Left colon (tissue), 2 donors: ENCODE measurements around the gene THRA. TPM values are rescaled to one million over a fixed set of nuclear protein-coding genes. Genes with fewer than 3 reads are reported as not detected.
A peak's percentile ranks its signal among the peaks of the same experiment; 100 is the strongest.

Source experiments
- ATAC-seq: fragments of 200-7000 bp; cut with Tn5 transposase; one replicate; pipeline ENCODE4 v1.9.1; 2020; ENCODE audit warnings: mild to moderate bottlenecking, moderate library complexity
- DNase-seq, 2 donors: peaks; one replicate each; pipeline ENCODE4 v3.0.0-alpha.2; 2020
- intact Hi-C, 2 donors: fragments of 100-400 bp; cut with DNase I in 1 of 2; cut with micrococcal nuclease in 1 of 2; formaldehyde crosslinking; loops; one replicate each; pipeline versions ENCODE4 v1.11.2 to v1.14.0; 2022; cut with DNase I, micrococcal nuclease
- total RNA-seq, 2 donors: library from RNA; stranded (reverse); fragmentation: NEBNext Ultra II Directional; extraction: Animal tissue kit (Norgen Biotek cat#: 25700); gene quantifications; one replicate each; pipeline ENCODE4 v1.2.1, GENCODE V29; 2021
- donor health status: DM: no; HTN: no; CAD: no.
- donor health status: DM: yes; HTN: yes; CAD: no.

THRA gene
- total RNA-seq, 2 donors from 2014 or later, result 48.4 to 56.3 TPM

DNA sequence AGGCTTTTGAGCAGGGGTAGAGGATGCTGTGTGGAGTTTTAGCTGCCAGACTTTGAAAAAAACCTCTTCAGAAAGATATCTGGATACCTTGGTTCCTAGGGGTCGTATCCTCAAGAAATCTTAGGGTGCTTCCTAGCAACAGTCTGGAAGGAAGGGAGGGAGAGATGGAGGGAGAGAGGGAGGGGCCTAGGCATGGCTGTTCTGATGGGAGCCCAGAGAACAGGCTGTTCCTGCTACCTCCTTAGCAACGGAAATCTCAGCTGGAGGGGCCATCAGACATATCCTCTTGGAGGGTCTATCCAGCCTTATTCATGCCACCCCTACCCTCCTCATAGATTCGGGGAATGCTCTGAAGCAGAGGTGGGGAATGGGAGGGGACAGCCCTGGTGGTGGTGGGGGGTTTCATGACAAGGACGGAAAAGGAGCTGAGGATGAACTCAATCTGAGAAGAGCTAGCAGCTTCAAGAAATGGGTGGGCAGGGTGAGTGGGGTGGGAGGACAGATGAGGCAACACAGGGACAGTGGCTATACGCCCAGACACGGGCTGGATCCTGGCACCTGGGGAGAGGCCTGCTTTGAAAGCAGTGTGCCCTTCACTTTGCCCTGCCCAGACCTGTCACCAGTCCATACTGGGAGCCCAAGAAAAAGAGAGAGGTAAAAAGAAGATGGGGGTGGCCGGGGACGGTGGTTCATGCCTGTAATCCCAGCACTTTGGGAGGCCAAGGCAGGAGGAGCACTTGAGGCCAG, 2.9 kb upstream of the THRA start:
- no peak for DNase-seq
- ATAC-seq, result no peak
- intact Hi-C loops, result no loop called here

GRCh38 chr17:40060887-40061608, 1.7 kb upstream of the THRA start:
- DNase-seq (no peak), ATAC-seq (no peak)
- intact Hi-C loops, result no loop called here

DNA sequence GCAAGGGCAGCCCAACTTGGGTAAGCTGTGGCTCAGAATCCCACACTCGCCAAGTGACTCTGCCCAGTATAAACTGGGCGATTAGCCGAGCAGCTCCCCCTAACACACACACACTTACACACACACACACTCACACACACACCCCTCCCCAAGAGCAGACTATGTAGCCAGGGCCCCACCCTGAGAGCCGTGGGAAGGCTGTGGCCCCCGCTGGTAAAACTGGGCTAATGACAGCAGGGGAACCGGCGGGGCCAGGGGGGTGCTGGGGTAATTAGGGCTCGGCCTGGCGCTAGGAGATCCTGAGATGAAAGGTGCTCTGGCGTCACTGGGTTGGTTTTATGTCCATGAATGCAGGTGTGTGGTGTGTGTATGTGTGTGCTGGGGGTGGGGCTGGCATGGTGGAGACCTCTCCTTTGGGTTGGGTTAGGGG, 1.1 kb upstream of the THRA start:
- peak; percentile 6 for ATAC-seq
- DNase-seq, result peak in 1 of 2 donors; percentile 38
- intact Hi-C loops, result no loop called here

DNA sequence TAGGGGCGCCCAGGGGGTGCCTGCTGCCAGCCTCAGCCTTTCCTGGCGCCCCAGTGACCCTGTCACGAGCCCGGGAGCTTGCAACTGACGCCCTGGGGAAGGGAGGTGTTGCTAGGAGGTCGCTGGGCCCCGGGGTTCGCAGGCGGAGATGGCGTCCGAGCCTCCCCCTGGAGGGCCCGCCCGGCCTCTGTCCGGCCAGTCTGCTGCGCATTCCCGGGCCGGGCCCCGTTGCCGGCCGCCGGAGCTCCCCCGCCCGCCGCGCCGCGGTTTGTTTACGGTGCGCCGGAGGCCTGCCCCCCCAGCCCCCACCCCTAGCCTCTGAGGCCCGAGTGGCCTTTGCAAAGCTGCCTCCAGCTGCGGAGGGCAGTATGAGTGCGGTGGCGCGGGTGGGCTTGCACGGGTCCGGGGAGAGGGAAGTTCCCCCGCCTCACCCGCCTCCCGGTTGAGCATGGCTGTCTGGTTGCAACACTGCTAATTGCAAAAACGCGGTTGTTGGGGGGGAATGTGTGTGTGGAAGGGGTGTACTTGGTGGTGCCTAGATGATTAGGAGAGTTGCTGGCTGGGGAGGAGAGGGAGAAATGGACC, 514 bp downstream of the THRA start:
- DNase-seq, result peak; percentile 63 to 66
- intact Hi-C loops, result no loop called here
- ATAC-seq, result peak; percentile 58

GRCh38 chr17:40063901-40064531, 1.3 kb downstream of the THRA start:
- DNase-seq, result peak in 1 of 2 donors; percentile 56
- intact Hi-C loops, result no loop called here
- ATAC-seq, result peak; percentile 44

DNA sequence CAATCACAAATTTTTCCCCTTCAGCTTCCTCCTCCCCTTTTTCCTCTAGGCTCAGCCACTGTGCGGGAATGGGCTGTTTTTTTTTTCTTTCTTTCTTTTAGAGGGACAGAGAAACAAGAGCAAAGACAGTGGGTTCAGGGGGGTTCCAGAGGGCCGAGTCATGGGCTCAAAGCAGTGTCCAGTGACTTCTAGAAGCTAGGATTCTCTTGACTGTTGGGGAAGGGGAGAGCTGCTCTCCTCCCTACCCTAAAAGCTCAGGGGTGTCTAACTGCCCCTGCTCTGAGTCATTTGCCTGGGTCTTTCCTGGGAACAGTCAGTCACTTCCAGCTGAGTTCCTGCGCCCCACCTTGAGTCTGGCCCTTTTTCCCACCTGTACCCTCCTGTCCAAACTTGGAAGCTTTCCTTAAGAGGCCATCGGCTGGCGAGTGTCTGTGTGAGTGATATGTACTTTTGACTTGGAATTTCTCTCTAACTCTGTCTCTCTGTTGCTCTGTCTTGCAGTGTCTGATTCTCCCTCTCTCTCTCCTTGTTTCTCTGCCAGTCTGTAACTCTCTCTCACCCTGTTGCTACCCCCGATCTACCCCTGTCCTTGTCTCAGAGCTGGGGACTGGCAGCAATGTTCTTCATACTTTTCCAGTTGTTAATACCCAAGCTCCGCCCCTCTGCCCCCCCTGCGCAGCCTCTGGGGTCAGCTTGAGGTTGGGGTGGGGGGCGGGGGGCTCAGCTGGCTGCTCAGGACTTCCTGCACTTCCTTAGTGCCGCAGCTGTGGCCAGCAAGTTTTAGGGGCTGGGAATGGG, 2.4 kb downstream of the THRA start:
- ATAC-seq, result no peak
- no peak for DNase-seq
- intact Hi-C loops, result loop anchor here in 1 of 2 donors (5.0 kb wide), 1 partner anchor 42 kb away; no protein-coding TSS in a partner anchor

- intact Hi-C loops, result loop anchor here in 1 of 2 donors (5.0 kb wide), 1 partner anchor 41 kb away; no protein-coding TSS in a partner anchor
- DNase-seq (peak in 1 of 2 donors; percentile 36), ATAC-seq (no peak)
Measured at GRCh38 chr17:40065769-40066510, 3.2 kb downstream of the THRA start.

DNA sequence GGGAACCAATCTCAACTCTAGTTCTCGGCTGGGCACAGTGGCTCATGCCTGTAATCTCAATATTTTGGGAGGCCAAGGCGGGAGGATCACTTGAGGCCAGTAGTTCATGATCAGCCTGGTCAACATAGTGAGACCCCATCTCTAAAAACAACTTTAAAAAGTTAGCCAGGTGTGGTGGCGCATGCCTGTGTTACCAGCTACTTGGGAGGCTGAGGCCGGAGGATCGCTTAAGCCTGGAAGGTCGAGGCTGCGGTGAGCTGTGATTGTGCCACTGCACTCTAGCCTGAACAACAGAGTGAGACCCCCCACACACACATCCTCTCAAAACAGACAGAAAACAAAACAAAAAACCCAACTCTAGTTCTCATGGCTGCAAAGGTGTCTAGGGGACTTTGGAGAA, 4.9 kb downstream of the THRA start:
- no peak for DNase-seq
- intact Hi-C loops, result loop anchor here in 1 of 2 donors (5.0 kb wide), 1 partner anchor 40 kb away; no protein-coding TSS in a partner anchor
- no peak for ATAC-seq

GRCh38 chr17:40068129-40068581, 5.4 kb downstream of the THRA start:
- peak in 1 of 2 donors; percentile 38 for DNase-seq
- no peak for ATAC-seq
- intact Hi-C loops, result loop anchor here in 1 of 2 donors (5.0 kb wide), 1 partner anchor 39 kb away; no protein-coding TSS in a partner anchor

GRCh38 chr17:40068584-40068916, 5.8 kb downstream of the THRA start:
- DNase-seq (no peak), ATAC-seq (no peak)
- intact Hi-C loops, result loop anchor here in 1 of 2 donors (5.0 kb wide), 1 partner anchor 39 kb away; no protein-coding TSS in a partner anchor

DNA sequence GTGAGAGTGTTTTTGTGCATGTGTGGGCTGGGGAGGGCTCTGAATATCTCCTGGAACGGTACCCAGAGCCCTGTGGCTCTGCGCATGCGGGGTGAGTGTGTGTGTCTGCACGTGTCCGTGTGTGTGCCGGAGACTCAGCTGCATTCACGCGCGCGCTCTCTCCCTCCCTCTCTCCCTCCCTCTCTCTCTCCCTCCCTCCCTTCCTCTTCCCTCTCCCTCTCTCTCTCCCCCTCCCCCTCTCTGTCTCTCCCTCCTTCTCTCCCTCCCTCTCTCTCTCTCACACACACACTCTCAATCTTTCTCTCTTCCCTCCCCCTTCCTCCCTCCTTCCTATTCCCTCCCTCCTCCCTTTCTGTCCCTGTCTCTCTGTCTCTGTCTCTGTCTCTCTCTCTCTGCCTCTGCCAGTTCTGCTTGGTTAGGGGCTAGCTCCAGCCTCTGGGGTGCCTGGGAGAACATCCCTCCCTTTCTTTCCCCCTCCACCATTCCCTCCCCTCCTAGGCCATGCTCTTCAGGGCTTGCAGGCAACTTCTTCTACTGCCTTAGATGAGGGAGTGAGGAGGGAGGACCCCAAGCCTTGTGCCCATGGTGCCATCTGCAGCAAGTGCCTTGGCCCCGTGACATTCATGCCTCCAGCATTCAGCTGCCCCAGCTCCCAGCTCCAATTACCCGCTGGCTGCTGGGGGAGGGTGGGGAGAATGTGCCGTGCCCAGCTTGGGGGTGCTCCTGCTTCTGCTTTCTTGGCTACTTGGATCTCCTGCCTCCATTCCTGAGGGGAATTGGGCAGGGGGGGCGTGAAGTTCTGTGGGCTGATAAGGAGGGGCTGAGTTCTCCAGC, 6.4 kb downstream of the THRA start:
- intact Hi-C loops, result loop anchor here in 1 of 2 donors (5.0 kb wide), 1 partner anchor 38 kb away; no protein-coding TSS in a partner anchor
- ATAC-seq, result peak; percentile 13
- peak; percentile 90 to 92 for DNase-seq

GRCh38 chr17:40069751-40070708, 7.3 kb downstream of the THRA start:
- ATAC-seq, result peak; percentile 48
- intact Hi-C loops, result loop anchor here in 1 of 2 donors (5.0 kb wide), 1 partner anchor 37 kb away; no protein-coding TSS in a partner anchor
- peak; percentile 67 to 84 for DNase-seq

DNA sequence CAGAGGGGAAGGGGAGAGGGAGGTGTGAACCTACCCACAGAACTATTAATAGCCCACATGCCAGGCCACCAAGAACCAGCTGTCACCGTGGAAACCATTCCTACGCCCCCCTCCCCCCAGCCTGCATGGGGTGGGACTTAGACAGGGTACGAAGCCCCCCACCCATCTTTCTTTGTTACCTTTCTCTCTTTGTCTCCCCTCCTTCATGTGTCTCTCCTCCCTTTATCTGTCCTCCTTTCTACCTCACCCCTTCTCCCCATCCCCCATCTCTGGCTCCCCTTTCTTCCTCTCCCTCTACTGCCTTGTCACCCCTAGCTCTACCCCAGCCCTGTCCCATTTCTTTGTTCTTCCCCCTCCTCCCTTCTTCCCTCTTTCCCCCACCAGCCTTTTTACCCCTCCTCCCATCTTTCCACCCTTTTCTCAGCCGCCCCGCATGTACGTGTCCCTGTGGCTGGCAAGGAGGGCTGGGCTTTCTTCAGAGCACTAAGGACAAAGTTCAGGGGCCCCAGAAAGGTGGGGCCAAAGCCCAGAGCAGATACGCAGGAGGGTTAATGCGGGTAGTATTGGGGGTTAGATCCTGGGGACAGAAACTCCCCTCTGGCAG, 8.0 kb downstream of the THRA start:
- ATAC-seq (peak; percentile 52), DNase-seq (peak; percentile 78 to 85)
- intact Hi-C loops, result no loop called here

- ATAC-seq (peak; percentile 52), DNase-seq (peak; percentile 92 to 95)
- intact Hi-C loops, result no loop called here
Measured at GRCh38 chr17:40071313-40072039, 8.7 kb downstream of the THRA start.
